Mucosa of gallbladder (tissue), 1 donor: ENCODE results near the gene SLC2A1. TPM values are rescaled to one million over a fixed set of nuclear protein-coding genes. Genes with fewer than 3 reads are reported as not detected.
A peak's percentile ranks its signal among the peaks of the same experiment; 100 is the strongest.

Experiments
- DNase-seq: peaks from one replicate; pipeline ENCODE4 v3.0.0-alpha.2; 2020; ENCODE audit warnings: low spot score
- total RNA-seq: library from RNA; stranded (reverse); gene quantifications from one replicate; pipeline ENCODE4 v1.2.1, GENCODE V29; 2021
- donor health status: DM: no; HTN: no; CAD: no.

Gene SLC2A1
- total RNA-seq, 1 donor from 2014 or later, result 142 TPM

- DNase-seq, result peak; percentile 76
Measured at GRCh38 chr1:42979896-42980800, 21.5 kb upstream of the SLC2A1 start.

GRCh38 chr1:42979036-42979430, 20.4 kb upstream of the SLC2A1 start:
- DNase-seq, result no peak

- no peak for DNase-seq
Measured at GRCh38 chr1:42978317-42979035, 19.8 kb upstream of the SLC2A1 start.

GRCh38 chr1:42977653-42978052, 19.0 kb upstream of the SLC2A1 start:
- no peak for DNase-seq

GRCh38 chr1:42975561-42976225, 17.0 kb upstream of the SLC2A1 start:
- no peak for DNase-seq

- no peak for DNase-seq
Measured at GRCh38 chr1:42974767-42975437, 16.2 kb upstream of the SLC2A1 start.

GRCh38 chr1:42973799-42974198, 15.1 kb upstream of the SLC2A1 start:
- DNase-seq, result no peak

- no peak for DNase-seq
Measured at GRCh38 chr1:42973286-42973685, 14.6 kb upstream of the SLC2A1 start.

GRCh38 chr1:42971841-42972291, 13.2 kb upstream of the SLC2A1 start:
- peak; percentile 65 for DNase-seq

GRCh38 chr1:42970143-42970542, 11.5 kb upstream of the SLC2A1 start:
- DNase-seq, result no peak

- no peak for DNase-seq
Measured at GRCh38 chr1:42968654-42969053, 10.0 kb upstream of the SLC2A1 start.

- peak; percentile 88 for DNase-seq
Measured at GRCh38 chr1:42966688-42967612, 8.3 kb upstream of the SLC2A1 start.

- DNase-seq, result no peak
Measured at GRCh38 chr1:42965378-42965777, 6.7 kb upstream of the SLC2A1 start.

GRCh38 chr1:42964044-42964812, 5.6 kb upstream of the SLC2A1 start:
- no peak for DNase-seq

- no peak for DNase-seq
Measured at GRCh38 chr1:42963378-42964043, 4.8 kb upstream of the SLC2A1 start.

GRCh38 chr1:42962641-42963377, 4.1 kb upstream of the SLC2A1 start:
- DNase-seq, result peak; percentile 76

- no peak for DNase-seq
Measured at GRCh38 chr1:42961312-42962091, 2.8 kb upstream of the SLC2A1 start.
